Suprapubic skin (tissue), 4 donors: ENCODE data around the gene UBASH3A.

Experiments
- CTCF ChIP-seq, 2 donors: fragments of 200-600 bp in 1 of 2; fragments of 450-650 bp in 1 of 2; sonication (generic) in 1 of 2; IDR thresholded peaks; one replicate each; pipeline ENCODE4 v1.5.1; 2016 to 2019; ENCODE audit warnings: antibody characterized with exemption in 2 of 2, mild to moderate bottlenecking in 1 of 2, moderate library complexity in 1 of 2
- EP300 ChIP-seq: sonication (generic); formaldehyde crosslinking; IDR thresholded peaks from one replicate; pipeline ENCODE4 v1.6.1; 2017; ENCODE audit warnings: antibody characterized with exemption
- POLR2A ChIP-seq, 2 donors: fragments of 450-650 bp; IDR thresholded peaks; one replicate each; pipeline ENCODE4 v1.6.1; 2017; ENCODE audit warnings: antibody characterized with exemption in 2 of 2, mild to moderate bottlenecking in 2 of 2, moderate library complexity in 2 of 2
- POLR2AphosphoS5 ChIP-seq, 3 donors: sonication (generic); formaldehyde crosslinking; IDR thresholded peaks; one replicate each; pipeline ENCODE4 v1.6.1; 2017; ENCODE audit warnings: antibody characterized with exemption in 3 of 3

GRCh38 chr21:42435833-42436232 is 32.1 kb downstream of the UBASH3A start:
- TF ChIP-seq CTCF (IDR thresholded peaks at IDR 0.05): no peak
- TF ChIP-seq POLR2AphosphoS5 (IDR thresholded peaks at IDR 0.05): no peak
- no peak for TF ChIP-seq POLR2A (IDR thresholded peaks at IDR 0.05)
- no peak for TF ChIP-seq EP300
